ENCODE measurements around the gene LPCAT2.

- TF ChIP-seq, protein P1, sequence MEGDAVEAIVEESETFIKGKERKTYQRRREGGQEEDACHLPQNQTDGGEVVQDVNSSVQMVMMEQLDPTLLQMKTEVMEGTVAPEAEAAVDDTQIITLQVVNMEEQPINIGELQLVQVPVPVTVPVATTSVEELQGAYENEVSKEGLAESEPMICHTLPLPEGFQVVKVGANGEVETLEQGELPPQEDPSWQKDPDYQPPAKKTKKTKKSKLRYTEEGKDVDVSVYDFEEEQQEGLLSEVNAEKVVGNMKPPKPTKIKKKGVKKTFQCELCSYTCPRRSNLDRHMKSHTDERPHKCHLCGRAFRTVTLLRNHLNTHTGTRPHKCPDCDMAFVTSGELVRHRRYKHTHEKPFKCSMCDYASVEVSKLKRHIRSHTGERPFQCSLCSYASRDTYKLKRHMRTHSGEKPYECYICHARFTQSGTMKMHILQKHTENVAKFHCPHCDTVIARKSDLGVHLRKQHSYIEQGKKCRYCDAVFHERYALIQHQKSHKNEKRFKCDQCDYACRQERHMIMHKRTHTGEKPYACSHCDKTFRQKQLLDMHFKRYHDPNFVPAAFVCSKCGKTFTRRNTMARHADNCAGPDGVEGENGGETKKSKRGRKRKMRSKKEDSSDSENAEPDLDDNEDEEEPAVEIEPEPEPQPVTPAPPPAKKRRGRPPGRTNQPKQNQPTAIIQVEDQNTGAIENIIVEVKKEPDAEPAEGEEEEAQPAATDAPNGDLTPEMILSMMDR (IDR thresholded peaks at IDR 0.05) = no peak
- TF ChIP-seq POLR2A (IDR thresholded peaks at IDR 0.05) = no peak
Measured at GRCh38 chr16:55487048-55487803, 21.6 kb upstream of the LPCAT2 start.
